Uterus (tissue), 4 donors: Measurements from ENCODE around the gene RNF215. TPM values are rescaled to one million over a fixed set of nuclear protein-coding genes. Genes with fewer than 3 reads are reported as not detected.

ENCODE experiments used
- DNase-seq, 2 donors: peaks; one replicate each; pipeline ENCODE4 v3.0.0-alpha.2; 2019 to 2020
- H3K27ac ChIP-seq, 2 donors: fragments of 200-600 bp; sonication (generic); 1 replicate in 1 of 2; 2 replicates in 1 of 2; pipeline ENCODE4 v1.5.1; 2016 to 2018
- H3K27me3 ChIP-seq, 2 donors: fragments of 200-600 bp; sonication (generic); one replicate each; pipeline ENCODE4 v1.5.1; 2018 to 2019; ENCODE audit warnings: control low read depth in 1 of 2
- H3K36me3 ChIP-seq, 2 donors: fragments of 200-600 bp; sonication (generic); one replicate each; pipeline ENCODE4 v1.5.1; 2019; ENCODE audit warnings: control low read depth in 1 of 2
- H3K4me1 ChIP-seq, 2 donors: fragments of 200-600 bp; sonication (generic); one replicate each; pipeline ENCODE4 v1.5.1; 2018 to 2019; ENCODE audit warnings: control low read depth in 1 of 2
- H3K4me3 ChIP-seq, 2 donors: fragments of 200-600 bp; sonication (generic); 1 replicate in 1 of 2; 2 replicates in 1 of 2; pipeline ENCODE4 v1.5.1; 2018 to 2019; ENCODE audit warnings: mild to moderate bottlenecking in 1 of 2
- H3K9me3 ChIP-seq, 2 donors: fragments of 200-600 bp; sonication (generic); one replicate each; pipeline ENCODE4 v1.5.1; 2019; ENCODE audit warnings: control low read depth in 1 of 2
- POLR2A ChIP-seq, 2 donors: fragments of 450-650 bp; IDR thresholded peaks; one replicate each; pipeline ENCODE4 v1.6.1; 2016; ENCODE audit warnings: antibody characterized with exemption in 2 of 2, mild to moderate bottlenecking in 1 of 2, moderate library complexity in 1 of 2
- intact Hi-C: fragments of 100-400 bp; cut with DNase I; formaldehyde crosslinking; loops from one replicate; pipeline ENCODE4 v1.15.1; 2023; ENCODE audit warnings: low total_unique reads
- total RNA-seq, 4 donors: library from RNA; depleted of rRNA in 3 of 4; stranded (reverse); fragments of >200 nt in 3 of 4; gene quantifications; one replicate each; pipeline versions ENCODE4 v1.1.0 to v1.2.4, GENCODE V29; 2014 to 2023
- TF ChIP-seq, protein P1 (sequence below), 4 experiments: fragments of 200-600 bp in 2 of 4; fragments of 450-650 bp in 2 of 4; sonication (generic) in 2 of 4; IDR thresholded peaks; one replicate each; pipeline ENCODE4 v1.5.1; 2016 to 2019; ENCODE audit warnings: antibody characterized with exemption in 4 of 4, mild to moderate bottlenecking in 2 of 4, moderate library complexity in 1 of 4
- donor health status: DM: yes; HTN: yes; CAD: no.

RNF215 gene
- total RNA-seq, 4 donors from 2014 or later, result 8.2 to 25.9 (median 18.9) TPM

DNA sequence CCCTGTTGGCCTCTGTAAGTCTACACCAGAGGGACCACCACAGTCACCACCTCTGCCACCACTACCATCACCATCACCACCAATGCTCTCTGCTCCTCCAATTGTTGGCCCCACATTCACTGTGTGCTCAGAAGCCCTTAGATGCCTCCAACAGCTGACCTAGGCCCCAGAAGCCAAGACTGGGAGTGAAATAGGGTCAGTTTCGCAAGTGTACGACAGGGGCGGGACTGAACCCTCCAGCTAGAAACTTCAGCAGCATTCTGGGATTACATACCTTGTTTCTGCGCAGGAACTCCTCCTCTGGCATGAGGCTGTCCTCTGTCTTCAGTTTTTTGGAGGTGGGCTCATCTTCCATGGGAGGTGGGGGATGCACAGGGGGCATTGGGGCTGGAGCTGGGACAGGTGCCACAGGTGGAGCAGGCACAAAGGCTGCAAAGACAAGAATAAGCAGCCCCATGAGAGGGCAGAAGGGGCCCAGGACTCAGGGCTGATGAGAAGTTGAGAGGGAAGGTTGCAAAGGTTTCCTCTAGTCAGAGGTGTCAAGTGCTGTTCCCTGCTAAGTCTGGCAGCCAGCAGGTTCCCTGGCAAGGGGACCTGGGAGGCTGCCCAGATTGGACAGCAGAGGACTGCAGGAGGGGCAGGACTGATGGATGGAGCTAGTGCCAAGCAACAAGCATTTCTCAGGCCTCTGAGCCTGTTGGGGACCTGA is 50.3 kb downstream of the RNF215 start:
- H3K4me3 ChIP-seq, result no peak overlapping the region
- H3K4me1 ChIP-seq, result no peaks in the 10 kb centered on the region
- intact Hi-C loops, result no loop called here
- H3K9me3 ChIP-seq, result no peaks in the 10 kb centered on the region
- no peak overlapping the region for H3K27ac ChIP-seq
- H3K36me3 ChIP-seq, result no peaks in the 10 kb centered on the region
- DNase-seq, result no peak
- H3K27me3 ChIP-seq, result no peaks in the 10 kb centered on the region
- no peak for TF ChIP-seq POLR2A (IDR thresholded peaks at IDR 0.05)
- TF ChIP-seq, protein P1, sequence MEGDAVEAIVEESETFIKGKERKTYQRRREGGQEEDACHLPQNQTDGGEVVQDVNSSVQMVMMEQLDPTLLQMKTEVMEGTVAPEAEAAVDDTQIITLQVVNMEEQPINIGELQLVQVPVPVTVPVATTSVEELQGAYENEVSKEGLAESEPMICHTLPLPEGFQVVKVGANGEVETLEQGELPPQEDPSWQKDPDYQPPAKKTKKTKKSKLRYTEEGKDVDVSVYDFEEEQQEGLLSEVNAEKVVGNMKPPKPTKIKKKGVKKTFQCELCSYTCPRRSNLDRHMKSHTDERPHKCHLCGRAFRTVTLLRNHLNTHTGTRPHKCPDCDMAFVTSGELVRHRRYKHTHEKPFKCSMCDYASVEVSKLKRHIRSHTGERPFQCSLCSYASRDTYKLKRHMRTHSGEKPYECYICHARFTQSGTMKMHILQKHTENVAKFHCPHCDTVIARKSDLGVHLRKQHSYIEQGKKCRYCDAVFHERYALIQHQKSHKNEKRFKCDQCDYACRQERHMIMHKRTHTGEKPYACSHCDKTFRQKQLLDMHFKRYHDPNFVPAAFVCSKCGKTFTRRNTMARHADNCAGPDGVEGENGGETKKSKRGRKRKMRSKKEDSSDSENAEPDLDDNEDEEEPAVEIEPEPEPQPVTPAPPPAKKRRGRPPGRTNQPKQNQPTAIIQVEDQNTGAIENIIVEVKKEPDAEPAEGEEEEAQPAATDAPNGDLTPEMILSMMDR (IDR thresholded peaks at IDR 0.05), result no peak

DNA sequence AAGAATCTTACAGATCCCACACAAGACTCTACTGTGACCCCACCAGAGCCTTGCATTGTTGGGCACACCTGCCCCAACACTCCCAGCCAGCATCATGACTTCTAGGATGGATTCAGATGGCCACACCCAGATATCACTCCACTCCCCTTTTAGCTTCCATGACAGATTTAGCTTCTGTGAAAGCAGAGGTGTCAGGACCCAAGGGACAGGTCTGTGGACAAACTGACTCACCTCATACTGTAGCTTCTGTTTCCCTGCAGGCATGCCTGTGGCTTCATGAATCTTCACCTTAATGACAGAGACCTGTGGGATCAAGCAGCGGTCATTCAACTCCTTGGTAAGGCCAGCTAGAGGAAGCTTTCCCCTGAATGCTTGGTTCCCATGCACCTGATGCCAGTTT is 52.0 kb downstream of the RNF215 start:
- Histone ChIP-seq H3K27ac (no peak overlapping the region), H3K36me3 (no peaks in the 10 kb centered on the region), H3K9me3 (no peaks in the 10 kb centered on the region), H3K27me3 (no peaks in the 10 kb centered on the region), H3K4me3 (no peak overlapping the region), H3K4me1 (no peaks in the 10 kb centered on the region)
- no peak for DNase-seq
- intact Hi-C loops, result no loop called here
- TF ChIP-seq, protein P1 (IDR thresholded peaks at IDR 0.05), result no peak
- TF ChIP-seq POLR2A (IDR thresholded peaks at IDR 0.05), result no peak

DNA sequence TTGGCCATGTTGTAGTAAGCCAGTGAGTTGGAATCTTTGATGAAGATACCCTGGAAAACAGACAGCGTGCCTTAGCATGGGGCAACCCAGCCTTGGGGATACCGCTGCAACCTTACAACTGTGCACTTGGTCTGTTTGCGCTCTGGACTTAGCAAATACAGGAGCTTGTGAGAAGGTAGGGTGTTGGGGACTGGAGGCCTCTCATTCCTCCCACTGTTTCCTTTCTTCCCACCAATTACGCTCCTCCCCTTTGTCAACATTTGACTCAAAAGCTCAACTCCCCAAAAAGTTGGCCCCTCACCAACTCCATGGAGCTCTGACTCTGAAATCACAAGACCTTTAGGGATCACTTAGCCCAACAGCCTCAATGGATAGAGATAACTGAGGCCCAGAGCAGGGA is 52.6 kb downstream of the RNF215 start:
- H3K4me1 ChIP-seq, result no peaks in the 10 kb centered on the region
- no peak overlapping the region for H3K4me3 ChIP-seq
- intact Hi-C loops, result no loop called here
- H3K27ac ChIP-seq, result no peak overlapping the region
- no peaks in the 10 kb centered on the region for H3K9me3 ChIP-seq
- DNase-seq, result no peak
- H3K27me3 ChIP-seq, result no peaks in the 10 kb centered on the region
- TF ChIP-seq POLR2A (IDR thresholded peaks at IDR 0.05), result no peak
- TF ChIP-seq, protein P1 (IDR thresholded peaks at IDR 0.05), result no peak
- H3K36me3 ChIP-seq, result no peaks in the 10 kb centered on the region

DNA sequence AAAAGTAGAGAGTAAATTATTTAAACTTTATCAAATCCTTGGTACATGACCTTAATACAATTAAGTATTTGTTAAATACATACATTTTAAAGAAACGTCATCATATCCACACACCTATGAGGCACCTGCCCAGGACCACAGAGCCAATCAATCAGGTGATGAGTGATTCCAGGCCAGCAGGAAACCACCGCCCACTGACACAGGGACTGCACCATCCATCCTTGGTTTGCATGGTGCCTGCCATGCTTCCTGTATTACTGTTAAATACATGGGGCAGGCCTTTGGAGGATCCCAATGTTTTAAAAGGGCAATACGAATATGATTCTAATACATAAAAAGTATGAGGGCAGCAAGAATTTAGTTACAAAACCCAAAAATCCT is 53.5 kb downstream of the RNF215 start:
- Histone ChIP-seq H3K27ac (no peak overlapping the region), H3K9me3 (no peaks in the 10 kb centered on the region), H3K4me3 (no peak overlapping the region), H3K4me1 (no peaks in the 10 kb centered on the region), H3K27me3 (no peaks in the 10 kb centered on the region), H3K36me3 (no peaks in the 10 kb centered on the region)
- DNase-seq, result no peak
- TF ChIP-seq, protein P1 (IDR thresholded peaks at IDR 0.05), result no peak
- intact Hi-C loops, result no loop called here

DNA sequence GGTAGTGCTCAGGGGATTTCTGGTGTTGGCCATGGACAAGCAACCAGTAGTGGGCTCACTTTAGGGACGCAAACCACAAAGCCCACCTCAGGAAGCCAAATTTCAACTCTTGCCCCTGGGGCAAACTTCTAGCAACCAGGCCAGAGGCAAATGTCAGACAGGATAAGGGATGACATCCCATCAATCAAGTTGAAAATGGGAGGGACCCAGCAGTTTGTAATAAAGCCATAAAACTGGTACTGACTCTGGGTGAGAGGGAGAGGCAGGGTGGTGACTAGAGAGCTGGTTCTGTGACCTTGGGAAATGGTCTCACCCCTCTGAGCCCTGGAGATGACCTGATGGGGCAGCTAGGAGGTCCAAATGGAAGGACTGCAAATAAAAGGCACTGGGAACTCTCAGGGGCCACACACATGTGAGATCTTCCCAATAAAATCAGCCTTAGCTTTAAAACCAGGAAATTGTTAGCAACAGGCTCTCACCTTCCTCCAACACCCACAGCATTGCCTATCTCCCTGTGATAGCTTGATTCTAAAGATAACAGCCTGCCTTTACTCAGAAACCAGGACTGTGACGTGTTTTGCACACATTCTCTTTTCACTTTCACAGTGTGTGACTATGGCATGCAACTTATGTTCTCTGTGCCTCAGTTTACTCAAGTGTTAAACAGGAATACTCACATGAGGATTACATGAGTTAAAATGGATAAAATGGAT is 54.1 kb downstream of the RNF215 start:
- no peaks in the 10 kb centered on the region for H3K4me1 ChIP-seq
- TF ChIP-seq, protein P1 (IDR thresholded peaks at IDR 0.05), result no peak
- no peak for TF ChIP-seq POLR2A (IDR thresholded peaks at IDR 0.05)
- H3K27me3 ChIP-seq, result no peaks in the 10 kb centered on the region
- H3K4me3 ChIP-seq, result no peak overlapping the region
- H3K36me3 ChIP-seq, result no peaks in the 10 kb centered on the region
- no peak overlapping the region for H3K27ac ChIP-seq
- intact Hi-C loops, result no loop called here
- no peaks in the 10 kb centered on the region for H3K9me3 ChIP-seq
- DNase-seq, result no peak
